HL-60/S4 (cell line): Measurements from ENCODE around the gene ATF6B.
"Not testable (repeated sequence)": the region's sequence is repeated elsewhere in the genome, so short reads cannot be mapped to it uniquely, and the experiment has no call there.

Experiments
- in situ Hi-C: fragments of 300-500 bp; cut with MboI; formaldehyde crosslinking; loops from 2 replicates; pipeline ENCODE4 v1.14.3; 2022; ENCODE audit warnings: low sequenced_read_pairs

ATF6B gene

GRCh38 chr6:32154514-32155161, 26.6 kb upstream of the ATF6B start:
- in situ Hi-C loops: no loop called here

GRCh38 chr6:32153564-32154513, 25.8 kb upstream of the ATF6B start, which contains the start of gene PPT2:
Gene PPT2, plus strand, starts transcription at chr6:32154141. Its CDS starts 454 bp downstream, at chr6:32154595.
- in situ Hi-C loops: no loop called here

- in situ Hi-C loops: no loop called here
These were observed 24.9 kb upstream of the ATF6B start for GRCh38 chr6:32152769-32153563.

GRCh38 chr6:32151863-32152768, 24.1 kb upstream of the ATF6B start, which contains the start of gene PRRT1:
Gene PRRT1, minus strand, starts transcription at chr6:32151939. Its CDS starts 112 bp downstream, at chr6:32151827.
- in situ Hi-C loops: no loop called here

GRCh38 chr6:32151181-32151862, 23.3 kb upstream of the ATF6B start:
- in situ Hi-C loops: no loop called here

- in situ Hi-C loops: no loop called here
These were observed 22.2 kb upstream of the ATF6B start for GRCh38 chr6:32149932-32150870.

- in situ Hi-C loops: no loop called here
These were observed 21.2 kb upstream of the ATF6B start for GRCh38 chr6:32149092-32149755.

GRCh38 chr6:32148289-32149091, 20.4 kb upstream of the ATF6B start:
- in situ Hi-C loops: no loop called here

- in situ Hi-C loops: no loop called here
These were observed 19.5 kb upstream of the ATF6B start for GRCh38 chr6:32147401-32148132.

- in situ Hi-C loops: no loop called here
These were observed 18.6 kb upstream of the ATF6B start for GRCh38 chr6:32146687-32147086.

GRCh38 chr6:32146287-32146686, 18.2 kb upstream of the ATF6B start:
- in situ Hi-C loops: no loop called here

GRCh38 chr6:32144238-32144637, 16.2 kb upstream of the ATF6B start:
- in situ Hi-C loops: not testable (repeated sequence)

- in situ Hi-C loops: no loop called here
These were observed 12.5 kb upstream of the ATF6B start for GRCh38 chr6:32140420-32141046.

- in situ Hi-C loops: no loop called here
These were observed 11.5 kb upstream of the ATF6B start for GRCh38 chr6:32139590-32139989.

GRCh38 chr6:32137454-32137853, 9.4 kb upstream of the ATF6B start:
- in situ Hi-C loops: no loop called here

GRCh38 chr6:32133786-32134185, 5.7 kb upstream of the ATF6B start:
- in situ Hi-C loops: no loop called here
